HG03457 (cell line): ENCODE data around the gene VSIR.

ENCODE experiments used
- ATAC-seq: cut with Tn5 transposase; IDR thresholded peaks from one replicate; pipeline ENCODE4 v1.9.1; 2021; ENCODE audit warnings: moderate number of reproducible peaks; ENCODE audit not compliant: unreplicated experiment

VSIR gene

DNA sequence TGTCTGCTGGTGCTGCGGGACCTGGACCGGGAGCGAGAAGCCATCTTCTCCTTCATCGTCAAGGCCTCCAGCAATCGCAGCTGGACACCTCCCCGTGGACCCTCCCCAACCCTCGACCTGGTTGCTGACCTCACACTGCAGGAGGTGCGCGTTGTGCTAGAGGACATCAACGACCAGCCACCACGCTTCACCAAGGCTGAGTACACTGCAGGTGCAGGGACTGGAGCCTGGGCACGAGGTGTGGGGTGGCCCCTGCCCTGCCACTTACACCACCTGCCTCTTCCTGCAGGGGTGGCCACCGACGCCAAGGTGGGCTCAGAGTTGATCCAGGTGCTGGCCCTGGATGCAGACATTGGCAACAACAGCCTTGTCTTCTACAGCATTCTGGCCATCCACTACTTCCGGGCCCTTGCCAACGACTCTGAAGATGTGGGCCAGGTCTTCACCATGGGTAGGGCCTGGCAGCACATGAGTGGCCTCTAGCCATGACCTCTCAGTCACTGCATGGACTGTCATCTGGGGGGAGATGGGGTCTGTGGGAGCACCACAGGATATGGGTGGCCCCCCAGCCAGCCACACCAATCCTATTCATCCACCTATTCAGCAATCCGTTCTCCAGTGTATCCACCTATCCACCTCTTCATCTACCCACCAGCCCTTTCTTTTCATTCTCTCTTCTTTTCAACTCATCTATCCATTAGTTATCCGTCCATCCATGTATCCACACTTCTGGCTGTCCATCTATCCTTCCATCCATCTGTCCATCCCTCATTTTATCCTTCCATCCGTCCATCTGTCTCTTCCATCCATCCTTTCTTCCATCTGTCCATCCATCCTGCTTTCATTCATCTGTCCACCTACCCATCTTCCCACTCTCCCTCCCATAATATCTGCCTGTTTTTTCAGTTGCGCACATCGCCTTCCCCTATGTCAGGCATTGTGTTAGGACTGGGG, 34.5 kb upstream of the VSIR start:
- ATAC-seq = no peak

DNA sequence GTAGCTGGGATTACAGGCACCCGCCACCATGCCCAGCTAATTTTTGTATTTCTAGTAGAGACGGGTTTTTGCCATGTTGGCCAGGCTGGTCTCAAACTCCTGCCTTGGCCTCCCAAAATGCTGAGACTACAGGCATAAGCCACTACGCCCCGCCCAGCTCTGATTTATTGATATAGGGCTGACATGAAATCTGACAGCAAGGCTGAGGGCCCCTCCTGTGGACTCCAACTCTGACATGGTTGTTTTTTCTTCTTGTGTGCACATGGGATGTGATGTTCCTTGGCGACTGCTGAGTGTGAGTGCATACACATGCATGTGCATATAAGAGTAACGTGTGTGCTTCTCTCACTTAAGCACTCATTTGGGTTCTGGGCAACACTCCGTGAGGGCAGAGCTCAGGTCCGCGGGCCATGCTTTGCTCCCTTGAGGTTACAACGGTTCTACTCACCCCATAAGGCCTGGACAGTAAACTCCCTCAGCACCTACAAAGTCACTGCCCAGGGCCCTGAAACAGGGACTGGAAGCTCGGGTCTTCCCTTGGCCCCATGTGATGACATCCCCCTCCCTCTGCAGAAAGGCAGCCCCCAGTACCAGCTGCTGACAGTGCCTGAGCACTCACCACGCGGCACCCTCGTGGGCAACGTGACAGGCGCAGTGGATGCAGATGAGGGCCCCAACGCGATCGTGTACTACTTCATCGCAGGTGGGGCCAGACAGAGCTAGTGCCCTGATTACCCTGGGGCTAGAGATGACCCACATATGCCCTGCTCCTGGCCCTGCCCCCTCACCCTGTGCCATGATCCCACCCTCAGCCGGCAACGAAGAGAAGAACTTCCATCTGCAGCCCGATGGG, 33.6 kb upstream of the VSIR start:
- no peak for ATAC-seq

DNA sequence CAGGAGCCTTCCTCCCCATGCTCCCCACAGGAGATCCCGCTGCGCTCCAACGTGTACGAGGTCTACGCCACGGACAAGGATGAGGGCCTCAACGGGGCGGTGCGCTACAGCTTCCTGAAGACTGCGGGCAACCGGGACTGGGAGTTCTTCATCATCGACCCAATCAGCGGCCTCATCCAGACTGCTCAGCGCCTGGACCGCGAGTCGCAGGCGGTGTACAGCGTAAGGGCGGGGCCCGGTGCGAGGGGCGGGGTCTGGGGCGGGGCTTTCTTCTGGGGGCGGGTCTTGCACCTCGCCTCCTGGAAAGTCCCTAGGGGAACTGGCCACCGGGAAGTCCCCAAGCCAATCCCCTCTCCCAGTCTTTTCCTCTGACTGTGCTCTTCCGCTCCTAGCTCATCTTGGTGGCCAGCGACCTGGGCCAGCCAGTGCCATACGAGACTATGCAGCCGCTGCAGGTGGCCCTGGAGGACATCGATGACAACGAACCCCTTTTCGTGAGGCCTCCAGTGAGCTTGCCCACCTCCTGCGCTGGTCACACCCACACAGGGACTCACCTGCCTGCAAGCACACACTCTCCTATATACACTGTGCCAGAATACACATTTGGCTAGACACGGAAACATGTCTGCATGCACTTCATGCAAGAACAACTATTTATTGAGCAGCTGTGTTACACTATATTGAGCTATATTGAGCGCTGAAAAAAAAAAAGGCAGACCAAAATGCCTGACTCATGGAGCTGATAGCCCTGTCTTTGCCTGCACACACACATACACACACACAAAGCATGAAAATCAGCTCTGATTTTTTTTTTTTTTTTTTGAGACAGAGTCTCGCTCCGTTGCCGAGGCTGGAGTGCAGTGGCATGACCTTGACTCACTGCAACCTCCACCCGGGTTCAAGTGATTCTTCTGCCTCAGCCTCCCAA, 32.7 kb upstream of the VSIR start:
- no peak for ATAC-seq

DNA sequence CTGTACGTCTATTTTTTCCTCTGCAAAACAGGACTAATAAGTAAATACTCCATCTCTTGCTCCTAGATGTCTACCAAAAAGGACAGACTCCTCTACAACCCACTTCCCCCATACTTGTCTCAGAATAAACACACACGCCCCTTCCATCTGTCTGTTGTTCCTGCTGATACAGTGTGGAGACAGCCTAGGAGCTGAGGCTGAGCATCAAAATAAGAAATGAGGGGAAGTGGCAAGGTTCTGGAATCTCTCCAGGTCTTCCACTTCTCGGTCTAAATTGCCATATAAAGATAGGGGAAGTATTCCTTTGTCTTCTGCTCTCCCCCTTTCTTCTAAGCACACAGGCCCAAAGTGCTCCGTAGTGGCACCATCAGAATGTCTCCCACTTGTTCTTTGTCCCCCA, 30.8 kb upstream of the VSIR start:
- no peak for ATAC-seq

DNA sequence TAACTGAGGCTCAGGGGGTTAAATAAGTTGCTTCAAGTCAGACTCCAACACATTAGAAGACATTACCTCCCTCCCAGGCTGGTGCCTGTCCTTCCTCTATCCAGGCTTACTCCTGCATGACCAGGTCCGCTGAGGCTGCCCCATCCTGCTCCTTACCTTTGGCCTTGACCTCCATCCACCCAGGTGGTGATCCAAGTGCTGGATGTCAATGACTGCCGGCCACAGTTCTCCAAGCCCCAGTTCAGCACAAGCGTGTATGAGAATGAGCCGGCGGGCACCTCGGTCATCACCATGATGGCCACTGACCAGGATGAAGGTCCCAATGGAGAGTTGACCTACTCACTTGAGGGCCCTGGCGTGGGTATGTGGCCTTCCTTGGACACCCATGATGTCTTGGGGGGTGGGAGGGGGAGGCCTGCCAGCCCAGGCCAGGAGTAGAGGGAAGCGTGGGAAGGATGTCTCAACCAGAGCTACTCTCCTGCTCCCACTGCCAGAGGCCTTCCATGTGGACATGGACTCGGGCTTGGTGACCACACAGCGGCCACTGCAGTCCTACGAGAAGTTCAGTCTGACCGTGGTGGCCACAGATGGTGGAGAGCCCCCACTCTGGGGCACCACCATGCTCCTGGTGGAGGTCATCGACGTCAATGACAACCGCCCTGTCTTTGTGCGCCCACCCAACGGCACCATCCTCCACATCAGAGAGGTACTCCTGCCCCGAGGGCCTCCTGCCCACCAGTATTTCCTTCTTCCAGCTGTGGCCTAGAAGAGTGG, 29.6 kb upstream of the VSIR start:
- no peak for ATAC-seq

DNA sequence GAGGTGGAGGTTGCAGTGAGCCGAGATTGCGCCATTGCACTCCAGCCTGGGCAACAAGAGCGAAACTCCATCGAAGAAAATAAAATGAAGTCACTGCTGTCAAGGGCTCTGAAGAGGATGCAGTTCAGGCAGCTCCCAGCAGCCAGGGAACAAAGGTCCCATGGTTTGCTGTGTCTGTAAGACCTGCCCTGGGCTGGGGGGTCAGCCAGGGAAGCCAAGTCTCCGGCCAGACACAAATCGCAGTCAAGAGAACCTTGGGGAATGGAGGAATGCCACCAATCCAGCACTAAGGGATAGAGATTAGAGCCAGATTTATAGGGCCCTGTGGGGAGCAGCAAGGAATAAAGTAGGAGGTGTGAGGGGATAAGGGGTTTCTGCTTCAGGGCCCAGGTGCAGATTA, 28.9 kb upstream of the VSIR start:
- no peak for ATAC-seq

DNA sequence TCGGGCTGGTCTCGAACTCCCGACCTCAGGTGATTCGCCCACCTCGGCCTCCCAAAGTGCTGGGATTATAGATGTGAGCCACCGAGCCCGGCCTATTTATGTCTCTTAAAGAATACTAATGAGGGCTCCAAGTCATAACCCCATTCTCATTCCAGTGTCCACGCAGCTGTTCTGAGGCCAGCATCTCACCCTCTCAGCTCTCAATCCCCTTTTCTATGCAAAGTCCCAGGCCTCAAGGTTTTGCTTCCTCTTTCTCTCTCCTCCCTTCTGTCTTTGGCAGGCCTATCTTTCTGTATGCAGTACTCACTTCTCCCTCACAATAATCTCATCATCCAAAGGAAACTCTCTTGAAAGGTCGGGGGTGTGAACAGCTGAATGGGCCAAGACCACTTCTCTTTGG, 28.0 kb upstream of the VSIR start:
- peak; percentile 55 for ATAC-seq

DNA sequence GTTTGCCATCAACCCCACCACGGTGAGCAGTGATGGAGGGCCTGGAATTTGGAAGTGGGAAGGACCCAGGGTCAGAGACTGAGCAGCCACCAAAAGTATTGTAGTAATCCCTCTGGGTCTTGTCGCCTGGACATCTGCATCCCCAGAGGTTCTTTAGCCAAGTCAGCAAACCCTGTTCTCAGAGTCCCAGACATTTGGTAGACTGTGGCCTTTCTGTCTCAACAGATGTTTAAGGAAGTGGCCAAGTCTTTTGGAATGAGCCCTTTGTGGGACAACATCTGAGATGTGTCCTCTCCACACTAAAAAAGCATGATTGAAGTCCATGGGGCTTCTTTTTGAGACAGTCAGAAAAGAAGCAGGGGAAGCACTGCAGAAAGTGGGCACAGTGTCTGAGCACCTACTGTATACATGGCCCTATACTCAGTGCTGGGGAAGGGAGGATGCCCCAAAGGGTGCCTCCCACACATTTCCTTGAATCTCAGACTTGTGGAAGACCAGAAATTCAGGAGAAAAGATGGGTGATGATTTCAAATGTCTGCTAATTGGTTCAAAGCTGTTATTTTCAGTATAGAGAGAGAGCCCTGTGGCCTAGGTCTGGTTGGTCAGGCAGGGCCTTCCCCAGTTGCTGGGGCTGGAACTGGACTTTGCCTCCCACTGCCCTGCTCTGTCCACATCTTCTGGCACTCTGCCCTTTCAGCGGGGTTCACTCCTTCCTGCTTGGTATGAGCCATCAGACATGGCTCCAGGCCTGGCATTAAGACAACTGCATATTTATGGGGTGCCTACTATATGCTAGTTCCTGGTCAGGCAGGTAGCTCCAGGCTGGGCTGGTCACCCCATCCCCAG, 26.5 kb upstream of the VSIR start:
- ATAC-seq = no peak

DNA sequence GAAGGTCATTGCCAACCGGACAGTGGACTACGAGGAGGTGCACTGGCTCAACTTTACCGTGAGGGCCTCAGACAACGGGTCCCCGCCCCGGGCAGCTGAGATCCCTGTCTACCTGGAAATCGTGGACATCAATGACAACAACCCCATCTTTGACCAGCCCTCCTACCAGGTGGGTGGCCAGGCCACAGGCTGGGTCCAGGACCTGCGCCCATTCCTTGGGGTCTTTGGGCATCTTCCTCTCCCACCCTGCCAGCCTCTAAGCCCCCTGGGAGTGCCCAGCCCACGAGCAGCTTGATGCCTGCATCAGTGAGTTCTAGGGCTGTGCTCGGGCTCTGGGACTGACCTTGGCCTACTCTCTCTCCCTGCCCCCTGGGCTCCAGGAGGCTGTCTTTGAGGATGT, 25.8 kb upstream of the VSIR start:
- ATAC-seq = no peak

DNA sequence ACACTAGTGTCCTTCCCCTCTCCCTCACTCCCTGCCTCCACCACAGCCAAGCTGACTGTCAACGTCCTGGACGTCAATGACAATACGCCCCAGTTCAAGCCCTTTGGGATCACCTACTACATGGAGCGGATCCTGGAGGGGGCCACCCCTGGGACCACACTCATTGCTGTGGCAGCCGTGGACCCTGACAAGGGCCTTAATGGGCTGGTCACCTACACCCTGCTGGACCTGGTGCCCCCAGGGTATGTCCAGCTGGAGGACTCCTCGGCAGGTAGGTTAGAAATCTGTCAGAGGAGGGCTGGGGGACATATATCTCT, 24.9 kb upstream of the VSIR start:
- no peak for ATAC-seq

DNA sequence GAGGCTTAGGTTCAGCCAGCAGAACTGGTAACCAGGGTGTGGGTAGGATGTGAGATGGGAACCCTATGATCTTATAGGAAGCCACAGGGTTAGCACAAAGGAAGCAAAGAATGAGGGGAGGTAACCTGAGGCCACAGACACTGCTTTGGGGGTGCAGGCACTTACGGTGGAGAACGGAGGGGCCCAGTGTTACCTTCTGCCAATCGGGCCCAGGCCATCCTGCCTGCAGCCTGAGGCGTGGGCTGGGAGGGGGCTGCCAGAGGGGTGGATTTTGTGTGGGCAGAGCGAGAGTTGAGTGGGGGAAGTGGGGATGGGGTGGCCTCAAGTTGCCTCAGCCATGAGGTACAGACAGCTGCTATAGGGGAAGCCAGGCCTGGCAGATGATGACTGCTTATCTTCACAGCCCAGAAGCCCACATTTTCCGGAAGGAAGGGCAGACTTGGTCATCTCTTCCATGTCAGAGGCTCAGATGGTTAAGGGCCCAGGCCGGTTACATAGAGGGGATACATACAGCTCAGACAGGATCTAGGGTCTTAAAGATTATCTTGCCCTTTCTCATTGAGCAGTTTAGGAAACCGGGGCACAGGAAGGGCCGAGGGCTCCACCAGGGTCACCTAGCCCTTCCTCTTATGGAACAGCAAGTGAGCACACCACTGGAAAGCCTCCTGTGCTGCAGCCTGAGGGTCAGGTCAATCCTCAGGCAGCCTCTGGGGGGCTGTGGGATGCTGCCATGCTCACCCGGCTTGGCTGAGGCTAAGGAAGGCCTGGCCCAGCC, 24.4 kb upstream of the VSIR start:
- ATAC-seq = no peak

DNA sequence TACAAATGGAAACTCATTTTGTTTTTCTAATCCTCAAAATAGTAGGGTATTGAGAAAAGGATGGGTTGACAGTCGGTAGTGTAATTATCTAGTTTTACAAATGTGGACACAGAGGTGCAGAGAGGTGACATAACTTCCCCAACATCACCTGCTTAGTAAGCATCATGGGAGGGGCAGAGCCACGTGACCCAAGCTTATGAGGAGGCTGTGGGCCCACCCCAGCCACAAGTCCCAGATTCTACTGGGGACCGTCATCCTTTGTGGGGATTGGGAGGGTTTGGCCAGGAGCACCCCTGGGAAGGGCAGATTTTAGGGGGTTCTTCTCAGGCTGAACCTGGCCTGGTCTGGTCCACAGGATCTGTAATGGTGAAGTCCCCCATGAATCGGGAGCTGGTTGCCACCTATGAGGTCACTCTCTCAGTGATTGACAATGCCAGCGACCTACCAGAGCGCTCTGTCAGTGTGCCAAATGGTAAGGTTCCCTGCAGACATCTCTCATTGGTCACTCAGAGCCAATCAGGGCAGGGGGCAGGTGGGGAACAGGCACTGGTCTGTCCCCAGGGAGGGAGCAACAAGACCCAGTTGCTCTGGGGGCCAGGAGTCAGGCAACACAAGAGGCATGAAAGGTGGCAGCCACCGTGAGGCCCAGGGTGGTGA, 23.6 kb upstream of the VSIR start:
- no peak for ATAC-seq

DNA sequence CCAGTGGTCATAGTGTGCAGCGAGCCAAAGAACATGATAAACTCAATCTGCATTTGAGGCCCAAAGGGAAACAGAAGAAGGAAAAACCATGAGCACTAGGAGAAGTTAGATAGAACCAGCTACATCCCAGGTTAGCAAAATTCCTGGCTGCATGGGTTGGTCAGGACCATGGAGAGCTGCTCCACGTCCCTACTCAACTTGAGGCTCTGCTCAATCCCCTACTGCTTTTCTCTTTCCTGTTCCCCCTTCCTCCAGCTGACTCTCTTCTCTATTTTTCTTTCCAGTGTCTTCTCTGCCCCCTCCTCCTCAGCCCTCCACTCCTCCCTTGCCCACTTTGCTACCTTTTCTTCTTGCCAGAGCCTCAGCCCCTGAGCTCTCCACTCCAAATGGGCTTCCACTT, 21.9 kb upstream of the VSIR start:
- no peak for ATAC-seq

DNA sequence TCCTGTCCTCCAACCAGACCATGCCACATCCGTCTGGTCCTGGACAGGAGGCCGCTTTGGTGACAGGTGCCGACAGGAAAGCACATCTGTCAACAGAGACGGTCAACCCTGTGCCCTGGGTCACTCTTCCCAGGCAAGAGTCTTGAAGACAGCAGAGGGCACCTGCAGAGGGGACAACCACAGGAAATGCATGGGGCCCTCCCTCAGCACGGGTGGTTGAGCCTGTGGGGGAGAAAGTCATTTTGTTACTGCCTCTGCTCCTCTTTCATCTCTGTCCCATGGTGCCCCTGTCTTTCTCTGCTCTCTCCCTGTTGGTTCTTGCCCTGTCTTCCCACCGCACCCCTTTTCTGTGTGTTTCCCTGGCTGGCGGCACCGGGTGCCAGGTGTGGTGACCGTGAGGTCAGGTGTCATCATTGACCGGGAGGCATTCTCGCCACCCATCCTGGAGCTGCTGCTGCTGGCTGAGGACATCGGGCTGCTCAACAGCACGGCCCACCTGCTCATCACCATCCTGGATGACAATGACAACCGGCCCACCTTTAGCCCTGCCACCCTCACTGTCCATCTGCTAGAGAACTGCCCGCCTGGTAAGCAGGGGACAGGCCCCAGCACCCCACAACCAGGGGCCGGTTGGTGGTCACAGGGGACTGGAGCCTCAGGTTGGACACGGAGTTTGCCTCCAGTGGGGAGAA, 17.6 kb upstream of the VSIR start:
- no peak for ATAC-seq

DNA sequence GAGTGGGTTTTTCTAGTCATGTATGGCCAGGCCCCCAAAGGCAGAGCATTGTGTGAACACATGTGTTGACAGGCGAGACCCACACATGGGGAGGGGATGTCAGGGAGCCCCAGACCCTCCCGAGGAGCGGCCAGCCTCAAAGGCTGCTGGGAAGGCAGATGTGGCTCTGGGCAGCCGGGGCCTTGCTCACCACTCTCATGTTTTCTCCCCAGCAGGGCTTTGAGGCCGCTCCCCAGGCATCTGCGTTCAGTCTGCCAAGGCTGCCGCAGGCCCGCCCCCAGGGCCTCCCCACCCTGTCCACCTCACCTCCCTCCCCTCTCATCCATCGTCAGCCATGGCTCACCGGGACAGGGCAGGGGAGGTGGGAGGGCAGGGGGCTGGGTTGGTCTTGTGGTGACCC, 16.6 kb upstream of the VSIR start:
- no peak for ATAC-seq

DNA sequence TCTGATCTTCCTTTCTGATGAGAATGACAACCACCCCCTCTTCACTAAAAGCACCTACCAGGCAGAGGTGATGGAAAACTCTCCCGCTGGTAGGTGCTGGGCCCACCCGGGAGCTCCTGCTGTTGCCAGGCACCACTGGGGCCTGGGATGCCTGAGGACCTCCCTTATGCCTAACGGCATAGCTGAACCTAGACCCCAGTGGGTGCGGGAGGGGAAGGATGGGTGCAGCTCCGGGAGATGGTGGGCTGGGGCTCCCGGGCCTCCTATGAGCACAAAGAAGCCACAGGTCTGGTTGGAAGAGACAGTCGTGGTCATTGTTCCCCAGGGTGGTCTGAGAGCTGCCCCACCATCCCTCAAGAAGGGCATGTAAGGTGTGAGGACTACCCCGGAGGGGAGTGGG, 15.6 kb upstream of the VSIR start:
- ATAC-seq = no peak

DNA sequence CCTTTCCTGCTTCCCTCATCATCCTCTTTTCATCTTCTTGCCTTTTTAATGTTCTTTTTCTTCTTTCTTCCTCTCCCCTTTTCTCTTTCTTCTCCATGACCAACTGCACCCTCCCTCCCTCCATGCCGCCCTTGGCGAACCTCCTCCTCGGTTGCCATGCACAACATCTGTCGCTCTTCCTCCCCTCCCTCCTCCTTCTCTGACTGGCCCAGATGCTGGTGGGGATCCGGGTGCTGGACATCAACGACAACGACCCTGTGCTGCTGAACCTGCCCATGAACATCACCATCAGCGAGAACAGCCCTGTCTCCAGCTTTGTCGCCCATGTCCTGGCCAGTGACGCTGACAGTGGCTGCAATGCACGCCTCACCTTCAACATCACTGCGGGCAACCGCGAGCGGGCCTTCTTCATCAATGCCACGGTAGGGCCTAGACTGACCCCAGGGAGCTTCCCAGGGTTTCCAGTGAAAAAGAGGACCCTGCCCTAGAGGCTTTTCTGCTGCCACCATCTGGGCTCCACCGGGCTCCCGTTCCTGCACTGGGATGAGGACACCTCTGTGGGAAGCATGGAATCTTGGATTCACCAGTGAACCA, 11.5 kb upstream of the VSIR start:
- ATAC-seq = no peak
